ENCODE results near the gene MYBL2.

MYBL2 gene

GRCh38 chr20:43682446-43682845 lies 15.5 kb downstream of the MYBL2 start:
- no peak for DNase-seq (ENCODE audit: low spot score)

- no peak for DNase-seq (ENCODE audit: low spot score)
These were observed 19.9 kb downstream of the MYBL2 start for GRCh38 chr20:43686820-43687219.

GRCh38 chr20:43689165-43689564 lies 22.3 kb downstream of the MYBL2 start:
- no peak for DNase-seq (ENCODE audit: low spot score)

- DNase-seq (ENCODE audit: low spot score): no peak
These were observed 24.2 kb downstream of the MYBL2 start for GRCh38 chr20:43690943-43691598.

- peak; percentile 45 for DNase-seq (ENCODE audit: low spot score)
These were observed 25.1 kb downstream of the MYBL2 start for GRCh38 chr20:43691928-43692524.

- no peak for DNase-seq (ENCODE audit: low spot score)
These were observed 27.8 kb downstream of the MYBL2 start for GRCh38 chr20:43694763-43695162.

- no peak for DNase-seq (ENCODE audit: low spot score)
These were observed 28.7 kb downstream of the MYBL2 start for GRCh38 chr20:43695571-43695970.

- DNase-seq (ENCODE audit: low spot score): no peak
These were observed 33.1 kb downstream of the MYBL2 start for GRCh38 chr20:43699941-43700565.

GRCh38 chr20:43700627-43701026 lies 33.7 kb downstream of the MYBL2 start:
- no peak for DNase-seq (ENCODE audit: low spot score)

GRCh38 chr20:43702502-43702901 lies 35.6 kb downstream of the MYBL2 start:
- DNase-seq (ENCODE audit: low spot score): no peak

- no peak for DNase-seq (ENCODE audit: low spot score)
These were observed 43.6 kb downstream of the MYBL2 start for GRCh38 chr20:43710370-43711044.

- DNase-seq (ENCODE audit: low spot score): no peak
These were observed 44.3 kb downstream of the MYBL2 start for GRCh38 chr20:43711098-43711654.

- no peak for DNase-seq (ENCODE audit: low spot score)
These were observed 48.1 kb downstream of the MYBL2 start for GRCh38 chr20:43715044-43715443.

- DNase-seq (ENCODE audit: low spot score): no peak
These were observed 48.6 kb downstream of the MYBL2 start for GRCh38 chr20:43715511-43715910.

GRCh38 chr20:43716123-43716522 lies 49.2 kb downstream of the MYBL2 start:
- DNase-seq (ENCODE audit: low spot score): no peak

GRCh38 chr20:43716757-43717615 lies 50.1 kb downstream of the MYBL2 start:
- no peak for DNase-seq (ENCODE audit: low spot score)

GRCh38 chr20:43717616-43717995 lies 50.7 kb downstream of the MYBL2 start:
- DNase-seq (ENCODE audit: low spot score): no peak

GRCh38 chr20:43720007-43720406 lies 53.1 kb downstream of the MYBL2 start:
- DNase-seq (ENCODE audit: low spot score): no peak

GRCh38 chr20:43721097-43721428 lies 54.1 kb downstream of the MYBL2 start:
- DNase-seq (ENCODE audit: low spot score): no peak

- no peak for DNase-seq (ENCODE audit: low spot score)
These were observed 54.7 kb downstream of the MYBL2 start for GRCh38 chr20:43721429-43722152.

- DNase-seq (ENCODE audit: low spot score): peak; percentile 23
These were observed 55.2 kb downstream of the MYBL2 start for GRCh38 chr20:43722153-43722505.
